Activated CD8-positive, alpha-beta memory T cell treated with anti-CD3 and anti-CD28 coated beads, Interleukin-2, amount 50 U/mL, for 1 hour (primary cell): ENCODE data around the gene SEMA3C.

Experiments
- DNase-seq: peaks from one replicate; pipeline ENCODE4 v3.0.0-alpha.2; 2020; ENCODE audit errors: extremely low read depth

The SEMA3C gene

DNA sequence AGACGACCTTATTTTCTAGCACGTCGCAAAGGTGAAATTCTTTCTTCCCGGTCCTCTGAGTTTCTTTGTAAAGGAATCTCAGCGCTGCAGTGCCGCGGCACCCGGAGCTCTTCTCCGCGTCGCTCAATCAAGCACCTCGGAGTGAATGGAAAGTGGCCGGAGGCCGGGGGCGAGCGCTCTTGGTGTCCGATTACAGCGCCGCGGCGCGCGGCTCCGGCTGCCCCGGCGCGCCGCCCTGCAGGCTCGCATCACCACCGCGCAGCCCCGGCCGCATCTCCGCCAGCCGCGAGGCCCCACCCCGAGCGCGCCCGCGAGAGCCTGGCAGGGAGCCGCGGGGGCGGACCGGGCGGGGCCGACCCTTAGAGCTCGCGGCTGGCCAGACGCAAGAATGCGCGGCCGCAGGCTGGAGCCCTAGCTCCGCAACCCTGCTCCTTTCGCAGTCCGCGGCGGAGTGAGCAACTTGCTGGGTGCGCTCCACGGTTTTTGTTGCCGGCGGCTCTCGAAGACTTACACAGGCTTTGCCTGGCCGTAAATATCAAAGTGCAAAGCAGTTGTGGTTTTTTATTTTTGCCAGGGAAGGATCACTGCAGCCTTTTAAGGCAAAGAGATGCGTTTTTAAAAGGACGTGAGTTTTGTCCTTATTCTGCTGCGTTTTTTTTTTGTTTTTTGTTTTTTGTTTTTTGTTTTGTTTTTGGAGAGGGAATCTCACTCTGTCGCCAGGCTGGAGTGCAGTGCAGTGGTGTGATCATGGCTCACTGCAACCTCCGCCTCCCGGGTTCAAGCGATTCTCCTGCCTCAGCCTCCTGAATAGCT is at the start of gene SEMA3C:
TSS of gene SEMA3C (minus strand) at position 143 of the 813 bp plus-strand sequence. CDS start 2,270 bp downstream, outside the sequence.
- DNase-seq: no peak

GRCh38 chr7:80968606-80969005 is 49.8 kb upstream of the SEMA3C start:
- no peak for DNase-seq

DNA sequence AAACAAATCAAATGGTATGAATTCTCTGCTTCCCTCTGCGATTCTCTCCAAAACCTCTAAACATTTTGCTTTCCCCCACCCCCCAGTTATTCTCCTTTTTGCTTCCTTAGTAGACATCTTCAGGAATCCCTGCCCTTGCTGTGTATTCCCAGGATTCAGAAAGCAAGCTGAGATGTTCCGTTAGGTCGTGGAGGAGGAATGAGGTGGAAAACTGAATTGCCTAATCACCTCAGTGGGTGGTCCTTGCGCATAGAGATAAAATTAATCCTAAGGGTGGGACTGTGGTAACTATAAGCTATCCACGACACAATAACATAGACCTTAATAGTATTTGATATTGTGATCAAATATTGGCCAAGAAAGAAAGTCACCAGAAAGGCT is 49.1 kb upstream of the SEMA3C start:
- no peak for DNase-seq

DNA sequence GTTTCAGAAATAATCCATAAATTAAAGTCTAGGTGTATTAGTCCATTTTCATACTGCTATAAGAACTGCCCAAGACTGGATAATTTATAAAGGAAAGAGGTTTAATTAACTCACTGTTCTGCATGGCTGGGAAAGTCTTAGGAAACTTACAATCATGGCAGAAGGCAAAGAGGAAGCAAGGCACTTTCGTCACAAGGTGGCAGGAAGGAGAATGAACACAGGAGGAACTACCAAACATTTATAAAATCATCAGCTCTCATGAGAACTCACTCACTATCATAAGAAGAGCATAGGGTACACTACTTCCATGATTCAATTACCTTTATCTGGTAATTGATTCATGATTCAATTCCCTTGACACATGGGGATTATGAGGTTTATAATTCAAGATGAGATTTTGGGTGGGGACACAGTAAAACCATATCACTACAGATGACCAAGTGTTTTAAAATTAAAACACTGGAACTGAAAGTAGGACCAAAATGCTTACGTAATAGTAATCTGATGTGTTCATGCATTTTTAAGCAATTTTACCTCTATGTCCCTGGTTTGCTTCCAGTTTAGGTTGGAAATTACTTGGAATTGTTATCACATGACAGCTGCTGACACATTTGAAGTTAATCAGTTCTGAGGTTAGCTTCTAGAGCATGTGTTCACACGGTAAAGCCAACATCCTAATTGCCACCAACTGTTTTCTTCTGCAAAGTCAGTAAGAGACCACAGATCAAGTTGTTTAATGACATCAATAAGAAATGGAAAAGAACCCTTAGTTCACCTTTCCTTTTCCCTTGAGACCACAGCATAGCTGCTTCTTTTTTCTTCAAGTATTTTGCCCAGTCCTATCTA is 48.4 kb upstream of the SEMA3C start:
- DNase-seq: no peak

GRCh38 chr7:80960244-80960795 is 41.5 kb upstream of the SEMA3C start:
- DNase-seq: no peak

DNA sequence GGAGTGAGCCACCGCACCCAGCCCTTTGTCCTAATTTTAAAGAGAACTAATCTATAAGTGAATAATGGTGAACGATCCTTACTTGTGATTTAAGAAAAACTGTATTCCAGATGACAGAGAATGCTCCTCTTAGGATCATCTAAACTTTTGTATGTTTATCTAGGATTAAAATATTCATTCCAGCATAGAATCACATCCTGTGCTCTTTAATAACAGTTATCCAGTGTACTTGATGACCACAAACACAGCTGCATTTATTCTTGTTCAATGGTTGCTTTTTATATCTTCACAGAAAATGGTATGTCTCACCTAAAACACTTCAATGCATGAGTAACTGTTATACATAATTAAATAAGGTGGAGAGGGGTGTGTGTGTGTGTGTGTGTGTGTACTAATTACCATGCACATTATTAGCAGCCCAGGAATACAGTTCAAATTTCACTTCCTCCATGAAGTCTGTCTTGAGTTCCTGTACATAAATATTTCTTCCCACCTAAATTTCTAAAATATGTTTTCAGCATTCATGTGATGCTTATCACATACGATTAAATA is 38.5 kb upstream of the SEMA3C start:
- no peak for DNase-seq

DNA sequence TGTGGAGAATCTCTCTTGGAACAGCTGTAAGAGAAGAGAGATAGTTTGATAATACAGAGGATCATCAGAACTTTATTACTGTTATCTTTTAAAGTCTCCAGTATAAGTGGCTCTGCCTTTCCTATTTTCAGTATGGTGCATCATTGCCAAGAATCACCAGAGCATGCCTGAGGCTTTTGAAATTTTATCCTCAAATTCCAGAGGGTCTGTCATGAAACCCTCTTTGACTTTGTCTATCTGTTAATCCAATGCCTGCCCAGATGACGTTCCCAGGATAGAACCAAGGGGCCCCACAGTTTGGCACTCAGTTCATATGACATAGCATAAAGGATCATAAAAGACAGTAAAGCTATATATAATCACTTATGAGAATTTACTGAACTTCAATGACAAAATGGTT is 35.3 kb upstream of the SEMA3C start:
- no peak for DNase-seq

DNA sequence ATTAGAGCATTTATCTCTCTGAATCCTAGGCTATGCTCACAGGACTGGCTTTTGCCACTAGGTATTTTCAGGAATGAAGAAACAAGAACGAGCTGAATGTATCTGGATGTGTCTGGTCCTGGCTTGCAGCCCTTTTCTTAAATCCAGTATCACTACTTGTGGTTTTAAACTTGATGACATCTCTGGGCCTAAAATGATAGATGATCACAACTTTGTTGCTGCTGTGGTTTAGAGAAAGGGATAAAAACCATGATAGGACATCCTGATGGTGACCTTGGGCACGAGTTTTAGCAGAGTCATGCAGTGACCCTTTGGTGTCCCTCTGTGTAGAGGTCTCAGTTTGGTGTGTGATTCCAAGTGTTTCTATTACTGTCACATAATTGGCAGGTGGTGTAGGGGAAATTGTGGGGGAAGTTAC is 31.7 kb upstream of the SEMA3C start:
- DNase-seq: no peak

DNA sequence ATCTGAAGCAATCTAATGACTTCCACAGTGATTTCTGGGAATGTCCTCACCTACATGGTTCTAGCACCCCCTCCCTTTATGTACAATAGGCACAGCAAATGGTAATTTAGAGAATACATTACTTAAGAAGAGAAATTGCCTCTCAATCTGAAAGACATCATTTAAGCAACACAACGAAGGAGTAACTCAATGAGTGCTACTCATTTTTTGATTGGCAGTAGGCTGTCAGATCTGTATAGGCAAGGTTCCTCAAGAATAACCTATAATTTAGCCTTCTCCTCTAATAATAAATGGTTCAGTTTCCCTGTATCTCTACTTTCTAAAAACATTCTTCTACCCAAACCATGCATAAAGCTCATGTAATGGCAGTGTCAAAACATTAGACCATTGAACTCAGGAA is 30.6 kb upstream of the SEMA3C start:
- DNase-seq: no peak

DNA sequence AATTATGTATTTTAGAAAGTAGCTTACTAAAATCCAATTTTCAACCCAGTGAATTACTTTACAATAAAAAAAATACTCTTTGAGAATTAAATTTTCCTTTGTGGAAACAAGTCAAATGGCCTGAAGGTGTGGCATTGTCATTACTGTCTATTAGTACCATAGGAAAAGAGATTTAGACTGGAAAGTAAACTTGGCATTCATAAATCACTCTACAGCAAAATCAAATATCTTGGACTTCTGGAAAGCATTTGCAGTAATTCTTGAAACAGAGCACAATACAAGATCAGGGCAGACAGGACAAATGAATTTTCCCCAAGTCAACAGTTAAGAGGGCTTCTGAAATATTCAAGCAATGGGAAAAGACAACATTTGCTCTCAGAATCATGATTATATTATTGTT is 28.0 kb upstream of the SEMA3C start:
- no peak for DNase-seq

GRCh38 chr7:80945976-80946375 is 27.1 kb upstream of the SEMA3C start:
- DNase-seq: no peak

DNA sequence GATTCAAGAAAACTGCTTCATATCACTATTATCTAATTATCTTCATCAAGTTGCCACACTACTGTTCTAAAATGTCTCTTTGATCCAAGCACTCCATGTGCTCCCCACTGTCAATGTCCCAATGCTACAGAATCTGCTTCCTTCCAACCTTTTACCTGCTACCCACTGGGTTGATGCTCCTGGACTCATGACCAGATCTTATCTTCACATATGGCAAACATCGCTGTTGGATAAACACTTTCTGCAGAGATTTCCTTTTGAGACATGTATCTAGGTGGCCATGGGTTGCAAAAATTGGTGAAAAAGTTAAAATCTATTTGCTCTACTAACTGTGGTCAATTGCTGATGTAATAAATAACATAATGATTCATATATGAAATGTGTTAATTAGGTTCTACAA is 24.5 kb upstream of the SEMA3C start:
- no peak for DNase-seq

DNA sequence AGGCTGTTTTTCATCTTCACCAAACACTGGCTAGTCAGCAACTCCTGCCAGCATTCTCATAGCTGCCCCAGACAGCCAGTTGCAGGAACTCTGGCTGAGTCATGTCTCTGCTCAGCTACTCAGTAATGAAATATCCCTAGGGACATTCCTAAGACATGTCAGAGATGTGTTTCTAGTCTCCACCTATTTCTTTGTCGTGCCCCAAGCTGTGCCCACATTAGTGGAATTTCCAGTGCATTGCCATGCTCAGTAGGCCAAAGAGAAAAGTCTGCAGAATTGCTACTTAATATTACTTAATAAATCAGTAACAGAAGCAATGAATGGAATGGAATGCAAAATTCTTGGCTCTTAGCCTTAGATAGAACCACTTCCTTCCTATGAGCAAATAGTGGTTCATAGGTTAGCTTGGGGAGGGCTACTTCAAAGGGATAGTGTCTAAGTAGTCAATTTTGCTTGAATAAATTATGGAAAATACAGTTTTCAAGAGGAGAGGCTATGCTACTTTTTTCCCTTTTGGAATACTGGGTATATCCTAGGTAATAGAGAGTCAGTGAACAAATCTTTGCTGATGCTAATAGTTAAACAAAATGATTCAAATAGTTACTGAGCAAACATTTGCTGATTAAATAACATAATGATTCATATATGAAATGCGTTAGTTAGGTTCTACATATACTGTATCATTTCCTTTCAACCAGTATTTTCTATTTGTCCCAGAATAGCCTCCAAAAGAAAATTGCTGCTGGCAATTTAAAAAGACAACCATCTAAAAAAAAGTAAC is 23.6 kb upstream of the SEMA3C start:
- DNase-seq: no peak

- DNase-seq: no peak
Observed at GRCh38 chr7:80941208-80941758, 22.4 kb upstream of the SEMA3C start.

DNA sequence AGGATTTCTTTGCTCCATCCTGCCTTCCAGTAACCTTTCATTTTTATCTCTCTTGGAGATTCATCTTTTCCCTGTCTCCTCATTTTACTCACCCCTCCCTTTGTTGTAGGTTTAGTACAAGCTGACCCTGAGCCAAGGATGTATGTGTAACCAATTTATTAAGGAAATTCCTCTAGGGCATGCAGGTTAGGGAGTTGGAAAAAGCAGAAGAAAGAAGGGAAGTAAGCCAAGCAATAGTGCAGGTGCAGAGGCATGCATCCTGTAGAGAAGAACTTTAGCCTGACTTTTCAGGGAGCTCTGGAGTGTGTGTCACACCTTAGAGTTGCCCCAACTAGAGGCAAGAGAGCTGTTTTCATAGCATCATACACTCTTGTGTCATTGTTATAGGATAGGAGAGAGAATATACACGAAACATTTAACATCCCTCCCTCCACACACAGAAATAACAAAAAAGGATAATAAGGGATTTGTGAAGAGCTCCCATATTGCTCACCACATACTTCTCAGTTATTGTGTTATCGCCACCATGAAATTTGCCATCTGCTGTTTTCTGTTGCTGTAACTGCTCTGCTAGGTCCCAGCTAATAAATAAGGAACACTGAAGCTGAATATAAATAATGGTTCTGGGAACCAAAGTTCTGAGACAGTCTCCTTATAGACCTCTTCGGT is 21.8 kb upstream of the SEMA3C start:
- no peak for DNase-seq

GRCh38 chr7:80937336-80937735 is 18.5 kb upstream of the SEMA3C start:
- DNase-seq: no peak

DNA sequence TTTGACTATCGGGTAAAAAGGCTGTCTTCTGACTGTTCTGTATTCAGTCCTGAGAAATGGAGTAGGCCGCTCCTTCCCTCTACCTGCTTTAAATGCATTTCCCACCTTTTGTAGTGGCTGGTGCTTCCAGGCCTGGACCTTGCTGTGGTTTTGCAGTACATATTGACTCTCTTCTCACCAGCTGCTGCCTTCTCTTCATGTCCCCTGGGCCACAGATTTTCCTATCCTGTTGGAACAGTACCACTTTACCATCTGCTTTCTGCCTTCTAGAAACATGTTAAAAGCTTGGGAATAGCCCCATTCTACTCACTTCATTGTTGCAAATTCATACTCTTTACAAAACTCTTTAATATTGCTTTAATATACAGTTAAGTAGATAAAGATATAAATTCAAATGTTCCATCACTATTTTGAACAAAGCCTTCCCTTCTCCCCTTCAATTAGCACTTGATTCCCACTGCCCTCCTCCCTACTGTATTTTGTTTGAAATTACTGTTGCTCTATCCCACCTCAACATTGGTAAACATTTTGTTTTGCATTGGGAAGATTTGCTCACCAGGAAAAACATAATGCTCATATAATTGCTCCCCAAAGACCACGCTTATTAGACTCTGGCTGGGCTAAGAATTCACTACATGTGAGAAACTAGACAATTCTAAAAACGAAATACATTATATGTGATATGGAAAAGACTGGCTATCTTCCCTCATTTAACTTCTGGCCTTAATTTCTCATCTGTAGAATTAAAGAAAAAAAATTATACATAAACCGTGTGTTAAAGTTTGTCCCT is 17.3 kb upstream of the SEMA3C start:
- DNase-seq: no peak

- no peak for DNase-seq
Observed at GRCh38 chr7:80934321-80934720, 15.5 kb upstream of the SEMA3C start.

GRCh38 chr7:80932536-80932935 is 13.7 kb upstream of the SEMA3C start:
- DNase-seq: no peak

DNA sequence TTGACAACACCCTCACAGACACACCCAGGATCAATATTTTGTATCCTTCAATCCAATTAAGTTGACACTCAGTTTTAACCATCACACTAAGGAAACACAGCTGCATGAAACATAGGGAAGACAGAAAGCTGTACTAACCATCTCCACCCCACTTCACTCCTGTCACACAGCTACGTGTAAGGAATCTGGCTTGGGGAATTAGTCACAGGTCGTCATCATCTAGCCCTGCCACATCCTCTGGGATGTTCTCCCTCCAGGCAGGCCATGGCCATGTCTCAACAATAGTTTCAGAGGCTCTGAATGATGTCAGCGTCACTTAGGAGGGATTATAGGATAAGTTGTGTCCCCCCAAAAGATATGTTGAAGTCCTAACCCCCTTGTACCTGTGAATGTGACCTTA is 10.8 kb upstream of the SEMA3C start:
- DNase-seq: no peak
